Endometrium (tissue), 2 donors: Measurements from ENCODE around the gene KCTD16.
A peak's percentile ranks its signal among the peaks of the same experiment; 100 is the strongest.

Experiments
- FAIRE-seq: peaks from 2 replicates; lab custom pipeline; 2012; peaks lifted over from hg19 to GRCh38; lab: Jason Lieb, UNC
- donor health status: control.
- donor health status: control.

KCTD16 gene

GRCh38 chr5:144170276-144171024 lies at the start of gene KCTD16, which contains the start of gene YIPF5:
Gene KCTD16 (plus strand): TSS chr5:144170873.
Gene YIPF5 (minus strand): TSS chr5:144170659. CDS start chr5:144169955, 704 bp downstream.
- peak; percentile 97 for FAIRE-seq

GRCh38 chr5:144121577-144121976 lies 49.1 kb upstream of the KCTD16 start:
- FAIRE-seq, result no peak

- FAIRE-seq, result no peak
Observed at GRCh38 chr5:144122081-144122480, 48.6 kb upstream of the KCTD16 start.

GRCh38 chr5:144122641-144123040 lies 48.0 kb upstream of the KCTD16 start:
- FAIRE-seq, result no peak

GRCh38 chr5:144125163-144125726 lies 45.4 kb upstream of the KCTD16 start:
- FAIRE-seq, result no peak

GRCh38 chr5:144126707-144127106 lies 44.0 kb upstream of the KCTD16 start:
- no peak for FAIRE-seq

GRCh38 chr5:144128844-144129243 lies 41.8 kb upstream of the KCTD16 start:
- no peak for FAIRE-seq

GRCh38 chr5:144130306-144130705 lies 40.4 kb upstream of the KCTD16 start:
- no peak for FAIRE-seq

- FAIRE-seq, result no peak
Observed at GRCh38 chr5:144131261-144131660, 39.4 kb upstream of the KCTD16 start.

- no peak for FAIRE-seq
Observed at GRCh38 chr5:144133050-144133633, 37.5 kb upstream of the KCTD16 start.

GRCh38 chr5:144134194-144134826 lies 36.4 kb upstream of the KCTD16 start:
- FAIRE-seq, result no peak

- FAIRE-seq, result no peak
Observed at GRCh38 chr5:144135113-144135762, 35.4 kb upstream of the KCTD16 start.

- FAIRE-seq, result no peak
Observed at GRCh38 chr5:144139586-144139985, 31.1 kb upstream of the KCTD16 start.

- no peak for FAIRE-seq
Observed at GRCh38 chr5:144141585-144141984, 29.1 kb upstream of the KCTD16 start.

GRCh38 chr5:144142139-144142823 lies 28.4 kb upstream of the KCTD16 start:
- no peak for FAIRE-seq

- no peak for FAIRE-seq
Observed at GRCh38 chr5:144142824-144143162, 27.9 kb upstream of the KCTD16 start.

GRCh38 chr5:144143625-144144024 lies 27.0 kb upstream of the KCTD16 start:
- no peak for FAIRE-seq

GRCh38 chr5:144144956-144145751 lies 25.5 kb upstream of the KCTD16 start:
- FAIRE-seq, result peak; percentile 12

GRCh38 chr5:144151026-144151425 lies 19.6 kb upstream of the KCTD16 start:
- FAIRE-seq, result no peak

GRCh38 chr5:144156767-144157171 lies 13.9 kb upstream of the KCTD16 start:
- no peak for FAIRE-seq

- no peak for FAIRE-seq
Observed at GRCh38 chr5:144162686-144163085, 8.0 kb upstream of the KCTD16 start.
